Lower lobe of right lung (tissue), 2 donors: ENCODE results near the gene CNOT6. TPM values are rescaled to one million over a fixed set of nuclear protein-coding genes. Genes with fewer than 3 reads are reported as not detected.
"Not testable (repeated sequence)": the region's sequence is repeated elsewhere in the genome, so short reads cannot be mapped to it uniquely, and the experiment has no call there.

Source experiments
- ATAC-seq, 2 donors: fragments of 200-7000 bp; cut with Tn5 transposase; one replicate each; pipeline ENCODE4 v1.9.1; 2020 to 2022; ENCODE audit warnings: mild to moderate bottlenecking in 2 of 2, moderate library complexity in 2 of 2
- DNase-seq: peaks from one replicate; pipeline ENCODE4 v3.0.0-alpha.2; 2020
- H3K27ac ChIP-seq: fragments of 200-600 bp; one replicate; pipeline ENCODE4 v1.8.0; 2022
- H3K27me3 ChIP-seq: fragments of 200-600 bp; one replicate; pipeline ENCODE4 v1.8.0; 2022; ENCODE audit warnings: low read depth
- H3K36me3 ChIP-seq: fragments of 200-600 bp; one replicate; pipeline ENCODE4 v1.8.0; 2022; ENCODE audit warnings: mild to moderate bottlenecking
- H3K4me1 ChIP-seq: fragments of 200-600 bp; one replicate; pipeline ENCODE4 v1.8.0; 2022
- H3K4me3 ChIP-seq: fragments of 200-600 bp; one replicate; pipeline ENCODE4 v1.8.0; 2022; ENCODE audit warnings: mild to moderate bottlenecking
- H3K9me3 ChIP-seq: fragments of 200-600 bp; one replicate; pipeline ENCODE4 v1.8.0; 2022
- CTCF ChIP-seq: fragments of 200-600 bp; IDR thresholded peaks from one replicate; pipeline ENCODE4 v1.8.0; 2022; ENCODE audit warnings: antibody characterized with exemption, mild to moderate bottlenecking
- intact Hi-C: fragments of 100-400 bp; cut with DNase I; formaldehyde crosslinking; loops from one replicate; pipeline ENCODE4 v1.11.0; 2022
- total RNA-seq: library from RNA; stranded (reverse); fragmentation: NEBNext Ultra II Directional; extraction: Animal tissue kit (Norgen Biotek cat#: 25700); gene quantifications from one replicate; pipeline ENCODE4 v1.2.1, GENCODE V29; 2021
- donor health status: DM: no; HTN: yes; CAD: no; lungs with severe emphysema.

Gene CNOT6
- total RNA-seq, 1 donor from 2014 or later, result 32.4 TPM

DNA sequence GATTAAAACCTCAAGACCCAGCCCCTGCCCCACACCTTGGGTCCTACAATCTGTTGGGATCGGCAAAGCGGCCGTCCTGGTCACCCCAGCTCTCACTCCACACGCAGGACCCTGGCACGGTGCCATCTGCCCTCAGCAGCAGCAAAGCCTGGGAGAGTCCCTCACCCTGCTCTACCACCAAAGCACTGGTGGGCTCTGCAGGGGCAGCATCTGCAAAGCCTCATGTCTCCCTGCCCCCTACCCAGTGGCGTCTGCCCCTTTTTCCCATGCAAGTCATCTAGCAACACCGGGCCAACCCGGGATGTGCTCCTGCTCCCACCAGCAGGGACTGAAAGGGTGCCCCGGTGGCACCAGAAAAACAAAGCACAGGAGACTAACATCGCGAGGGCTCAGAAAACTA, 19.6 kb upstream of the CNOT6 start:
- no peak overlapping the region for H3K4me3 ChIP-seq
- intact Hi-C loops, result no loop called here
- DNase-seq (no peak), ATAC-seq (no peak)
- H3K36me3 ChIP-seq, result no peaks in the 10 kb centered on the region
- H3K9me3 ChIP-seq, result no peaks in the 10 kb centered on the region
- TF ChIP-seq CTCF, result no peak
- no peaks in the 10 kb centered on the region for H3K27me3 ChIP-seq
- peaks cover 16% of the 10 kb centered on the region for H3K4me1 ChIP-seq
- no peak overlapping the region for H3K27ac ChIP-seq

- H3K9me3 ChIP-seq, ATAC-seq, intact Hi-C loops, H3K36me3 ChIP-seq, H3K27ac ChIP-seq, DNase-seq, H3K4me1 ChIP-seq, H3K4me3 ChIP-seq, H3K27me3 ChIP-seq: not testable (repeated sequence)
These were observed 18.1 kb upstream of the CNOT6 start for GRCh38 chr5:180475969-180476524.

DNA sequence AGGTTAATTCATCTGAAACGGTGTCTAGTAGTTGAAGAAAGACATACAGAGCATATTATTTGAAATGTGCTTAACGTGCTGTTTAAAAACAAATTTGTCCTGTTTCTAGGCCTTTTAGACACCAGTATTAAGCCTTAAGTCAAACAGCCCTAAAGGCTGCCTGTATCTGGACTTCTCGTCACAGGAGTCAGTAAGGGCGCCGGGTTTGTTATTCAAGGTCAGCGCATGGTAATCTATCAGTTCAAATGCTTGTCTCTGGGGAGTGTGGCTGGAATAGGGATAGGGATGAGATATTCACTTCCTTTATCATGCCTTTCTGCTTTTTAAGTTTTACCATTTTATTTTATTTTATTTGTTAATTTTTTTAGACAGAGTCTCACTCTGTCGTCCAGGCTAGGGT, 9.4 kb upstream of the CNOT6 start:
- intact Hi-C loops, result no loop called here
- DNase-seq, result no peak

DNA sequence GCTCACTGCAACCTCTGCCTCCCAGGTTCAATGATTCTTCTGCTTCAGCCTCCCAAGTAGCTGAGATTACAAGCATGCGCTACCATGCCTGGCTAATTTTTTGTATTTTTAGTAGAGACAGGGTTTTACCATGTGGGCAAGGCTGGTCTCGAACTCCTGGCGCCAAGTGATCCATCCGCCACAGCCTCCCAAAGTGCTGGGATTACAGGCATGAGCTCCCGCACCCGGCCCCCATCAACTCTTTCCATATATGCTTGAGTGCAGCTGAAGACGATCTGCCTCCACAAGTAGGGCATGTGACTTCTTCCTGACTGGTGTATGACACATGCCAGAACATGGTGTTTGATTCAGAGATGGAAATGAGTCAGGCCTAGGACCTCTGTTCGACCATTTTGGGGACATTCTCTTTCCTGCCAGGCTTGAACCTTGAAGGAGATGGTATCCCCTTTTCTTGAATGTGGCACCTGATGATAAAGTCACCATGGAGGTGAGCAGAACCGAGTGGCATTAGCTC, 7.5 kb upstream of the CNOT6 start:
- Histone ChIP-seq H3K27me3 (no peaks in the 10 kb centered on the region), H3K36me3 (no peaks in the 10 kb centered on the region), H3K9me3 (no peaks in the 10 kb centered on the region), H3K27ac (no peak overlapping the region), H3K4me3 (no peak overlapping the region), H3K4me1 (no peaks in the 10 kb centered on the region)
- intact Hi-C loops, result no loop called here
- TF ChIP-seq CTCF, result no peak
- no peak for ATAC-seq
- DNase-seq, result no peak

More for the DNA sequence above, 9.4 kb upstream of the CNOT6 start:
- ATAC-seq, result no peak
- H3K36me3 ChIP-seq, result no peaks in the 10 kb centered on the region
- no peak overlapping the region for H3K4me3 ChIP-seq
- no peaks in the 10 kb centered on the region for H3K27me3 ChIP-seq
- TF ChIP-seq CTCF, result no peak
- no peaks in the 10 kb centered on the region for H3K9me3 ChIP-seq
- no peaks in the 10 kb centered on the region for H3K4me1 ChIP-seq
- H3K27ac ChIP-seq, result no peak overlapping the region

- Histone ChIP-seq H3K4me1 (no peaks in the 10 kb centered on the region), H3K9me3 (no peaks in the 10 kb centered on the region), H3K36me3 (no peaks in the 10 kb centered on the region), H3K4me3 (no peak overlapping the region), H3K27me3 (no peaks in the 10 kb centered on the region), H3K27ac (no peak overlapping the region)
- no peak for ATAC-seq
- intact Hi-C loops, result no loop called here
- no peak for DNase-seq
- no peak for TF ChIP-seq CTCF
These were observed 6.6 kb upstream of the CNOT6 start for GRCh38 chr5:180487556-180487955.

- TF ChIP-seq CTCF, result no peak
- Histone ChIP-seq H3K4me3 (no peak overlapping the region), H3K27ac (no peak overlapping the region), H3K4me1 (peaks cover 15% of the 10 kb centered on the region), H3K27me3 (no peaks in the 10 kb centered on the region), H3K36me3 (peaks cover 3% of the 10 kb centered on the region), H3K9me3 (no peaks in the 10 kb centered on the region)
- DNase-seq (no peak), ATAC-seq (no peak)
- intact Hi-C loops, result no loop called here
These were observed 2.7 kb upstream of the CNOT6 start for GRCh38 chr5:180491496-180491895.
